Stomach (tissue), 4 donors: Measurements from ENCODE around the gene ITGA5.

ENCODE experiments used
- EP300 ChIP-seq: sonication (generic); formaldehyde crosslinking; IDR thresholded peaks from one replicate; pipeline ENCODE4 v1.6.1; 2017; ENCODE audit warnings: antibody characterized with exemption
- POLR2A ChIP-seq, 4 donors: fragments of 450-650 bp; IDR thresholded peaks; one replicate each; pipeline ENCODE4 v1.6.1; 2016; ENCODE audit warnings: antibody characterized with exemption in 4 of 4, control low read depth in 2 of 4, mild to moderate bottlenecking in 1 of 4, moderate library complexity in 1 of 4
- TF ChIP-seq, protein P1 (sequence below), 7 experiments: fragments of 450-650 bp in 4 of 7; fragments of 200-600 bp in 3 of 7; sonication (generic) in 3 of 7; IDR thresholded peaks; one replicate each; pipeline ENCODE4 v1.5.1; 2016 to 2019; ENCODE audit warnings: antibody characterized with exemption in 7 of 7, control low read depth in 2 of 7, mild to moderate bottlenecking in 1 of 7

DNA sequence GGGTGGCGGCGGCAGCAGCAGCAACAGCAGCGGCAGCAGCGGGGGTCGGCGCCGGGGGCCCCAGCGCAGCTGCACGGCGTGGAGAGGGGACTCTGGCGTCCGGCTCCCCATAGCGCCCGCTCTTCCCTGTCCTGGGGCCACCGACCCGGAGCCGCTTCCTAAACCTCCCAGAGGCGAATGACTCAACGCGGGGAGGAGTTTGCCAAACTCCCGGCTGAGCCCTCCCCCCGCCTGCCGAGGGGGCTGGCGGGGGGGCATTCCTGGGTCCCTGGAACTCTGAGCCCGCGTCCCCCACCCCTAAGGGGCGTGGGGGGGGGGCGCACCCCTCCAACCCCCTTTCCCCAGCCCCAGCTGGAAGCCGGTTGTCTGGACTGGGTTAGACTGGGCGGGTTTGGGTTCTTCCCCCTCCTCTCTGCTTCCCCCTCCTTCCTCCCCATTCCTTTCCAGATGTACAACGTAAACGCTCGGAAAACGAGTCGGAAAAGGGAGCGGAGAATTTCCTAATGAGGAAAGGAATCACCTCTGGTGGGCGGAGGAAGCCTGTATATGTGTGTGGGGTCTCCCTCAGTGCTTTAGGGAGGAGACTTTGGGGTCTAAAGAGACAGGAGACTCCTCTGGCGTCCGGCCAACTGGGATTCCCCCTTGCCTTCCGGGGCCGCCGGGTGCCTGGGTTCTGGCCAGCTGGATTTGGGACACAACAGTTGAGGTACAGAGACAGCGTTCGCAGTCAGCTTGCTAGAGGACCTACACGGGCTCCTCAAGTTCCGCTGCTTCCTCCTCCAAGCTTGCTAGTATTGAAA, at the start of gene ITGA5:
- TF ChIP-seq, protein P1, sequence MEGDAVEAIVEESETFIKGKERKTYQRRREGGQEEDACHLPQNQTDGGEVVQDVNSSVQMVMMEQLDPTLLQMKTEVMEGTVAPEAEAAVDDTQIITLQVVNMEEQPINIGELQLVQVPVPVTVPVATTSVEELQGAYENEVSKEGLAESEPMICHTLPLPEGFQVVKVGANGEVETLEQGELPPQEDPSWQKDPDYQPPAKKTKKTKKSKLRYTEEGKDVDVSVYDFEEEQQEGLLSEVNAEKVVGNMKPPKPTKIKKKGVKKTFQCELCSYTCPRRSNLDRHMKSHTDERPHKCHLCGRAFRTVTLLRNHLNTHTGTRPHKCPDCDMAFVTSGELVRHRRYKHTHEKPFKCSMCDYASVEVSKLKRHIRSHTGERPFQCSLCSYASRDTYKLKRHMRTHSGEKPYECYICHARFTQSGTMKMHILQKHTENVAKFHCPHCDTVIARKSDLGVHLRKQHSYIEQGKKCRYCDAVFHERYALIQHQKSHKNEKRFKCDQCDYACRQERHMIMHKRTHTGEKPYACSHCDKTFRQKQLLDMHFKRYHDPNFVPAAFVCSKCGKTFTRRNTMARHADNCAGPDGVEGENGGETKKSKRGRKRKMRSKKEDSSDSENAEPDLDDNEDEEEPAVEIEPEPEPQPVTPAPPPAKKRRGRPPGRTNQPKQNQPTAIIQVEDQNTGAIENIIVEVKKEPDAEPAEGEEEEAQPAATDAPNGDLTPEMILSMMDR (IDR thresholded peaks at IDR 0.05) = no peak
- TF ChIP-seq POLR2A (IDR thresholded peaks at IDR 0.05) (no peak), EP300 (no peak)
